IMR-90 (cell line): ENCODE data around the gene SH3RF2. TPM values are rescaled to one million over a fixed set of nuclear protein-coding genes. Genes with fewer than 3 reads are reported as not detected.

ENCODE experiments used
- ATAC-seq: fragments of 200-7000 bp; cut with Tn5 transposase; 2 replicates; pipeline ENCODE4 v1.9.1; 2020; ENCODE audit warnings: low read depth, mild to moderate bottlenecking, moderate library complexity
- BruUV-seq: library from RNA; stranded (reverse); fragments of 400-500 nt; replicated peaks from 2 replicates; lab custom pipeline; 2021; lab: Mats Ljungman, UMichigan
- CTCF ChIA-PET: fragments of 300-600 bp; formaldehyde crosslinking; extraction: SDS; loops from one replicate; lab custom pipeline; 2021; ENCODE audit warnings: antibody characterized with exemption; lab: Yijun Ruan, JAX
- POLR2A ChIA-PET: fragments of 300-600 bp; sonication (Branson Sonifier 250); formaldehyde crosslinking; loops from one replicate; lab custom pipeline; 2022; ENCODE audit warnings: antibody characterized with exemption; ENCODE audit not compliant: unreplicated experiment; lab: Charles Lee
- DNase-seq: peaks from one replicate; pipeline ENCODE4 v3.0.0; 2013
- H2AFZ ChIP-seq: replicated peaks from 2 replicates; pipeline ENCODE3; 2013; ENCODE audit warnings: low read length, mild to moderate bottlenecking; ENCODE audit not compliant: poor library complexity
- H2AK5ac ChIP-seq: 2 replicates; pipeline ENCODE4 v1.6.1; 2013; ENCODE audit warnings: low read depth, low read length, inconsistent platforms
- H2AK9ac ChIP-seq: replicated peaks from 2 replicates; pipeline ENCODE3; 2013; ENCODE audit warnings: mild to moderate bottlenecking, low read depth, low read length, moderate library complexity; ENCODE audit not compliant: poor library complexity
- H2BK120ac ChIP-seq: 2 replicates; pipeline ENCODE4 v1.6.1; 2013; ENCODE audit warnings: low read depth, low read length, inconsistent platforms
- H2BK15ac ChIP-seq: 3 replicates; pipeline ENCODE4 v1.6.1; 2013; ENCODE audit warnings: low read depth, low read length, inconsistent platforms
- H2BK20ac ChIP-seq: 2 replicates; pipeline ENCODE4 v1.6.1; 2013; ENCODE audit warnings: low read depth, mild to moderate bottlenecking, inconsistent platforms, low read length, moderate library complexity
- H2BK5ac ChIP-seq: 2 replicates; pipeline ENCODE4 v1.6.1; 2013; ENCODE audit warnings: mild to moderate bottlenecking, low read depth, low read length, inconsistent platforms; ENCODE audit not compliant: poor library complexity, severe bottlenecking
- H3K14ac ChIP-seq: replicated peaks from 2 replicates; pipeline ENCODE4 v1.6.1; 2013; ENCODE audit warnings: low read depth, low read length, inconsistent platforms
- H3K18ac ChIP-seq: 2 replicates; pipeline ENCODE4 v1.6.1; 2013; ENCODE audit warnings: low read depth, low read length, control low read depth
- H3K23ac ChIP-seq: 2 replicates; pipeline ENCODE4 v1.6.1; 2013; ENCODE audit warnings: low read depth, low read length, inconsistent platforms
- H3K27ac ChIP-seq: 2 replicates; pipeline ENCODE4 v1.5.1; 2013; ENCODE audit warnings: mild to moderate bottlenecking, control low read depth, low read length; ENCODE audit not compliant: insufficient read depth
- H3K27me3 ChIP-seq: 2 replicates; pipeline ENCODE4 v1.6.1; 2013; ENCODE audit warnings: low read length; ENCODE audit not compliant: control insufficient read depth, insufficient read depth
- H3K36me3 ChIP-seq: 2 replicates; pipeline ENCODE4 v1.6.1; 2013; ENCODE audit warnings: low read length, mixed read lengths; ENCODE audit not compliant: control insufficient read depth, insufficient read depth
- H3K4ac ChIP-seq: 2 replicates; pipeline ENCODE4 v1.6.1; 2013; ENCODE audit warnings: low read depth, low read length, inconsistent platforms
- H3K4me1 ChIP-seq: 2 replicates; pipeline ENCODE4 v1.6.1; 2013; ENCODE audit warnings: low read length, mixed read lengths; ENCODE audit not compliant: control insufficient read depth, insufficient read depth
- H3K4me2 ChIP-seq: 2 replicates; pipeline ENCODE4 v1.6.1; 2013; ENCODE audit warnings: low read depth, mild to moderate bottlenecking, control low read depth, low read length, moderate library complexity
- H3K4me3 ChIP-seq: 2 replicates; pipeline ENCODE4 v1.5.1; 2013; ENCODE audit warnings: low read depth, mild to moderate bottlenecking, control low read depth, low read length, moderate library complexity; ENCODE audit not compliant: insufficient read depth
- H3K56ac ChIP-seq: 2 replicates; pipeline ENCODE4 v1.6.1; 2013; ENCODE audit warnings: low read length, inconsistent platforms; ENCODE audit not compliant: insufficient read depth; ENCODE audit errors: extremely low read depth
- H3K79me1 ChIP-seq, 2 experiments: 2 replicates each; pipeline ENCODE4 v1.6.1; 2013; ENCODE audit warnings: low read length in 2 of 2, inconsistent platforms in 1 of 2, low read depth in 1 of 2
- H3K9ac ChIP-seq: 2 replicates; pipeline ENCODE4 v1.6.1; 2013; ENCODE audit warnings: low read depth, low read length, control low read depth
- H3K9me1 ChIP-seq: 2 replicates; pipeline ENCODE4 v1.6.1; 2013; ENCODE audit warnings: low read length, inconsistent platforms; ENCODE audit not compliant: insufficient read depth
- H3K9me3 ChIP-seq: 2 replicates; pipeline ENCODE4 v1.6.1; 2013; ENCODE audit warnings: low read length; ENCODE audit not compliant: control insufficient read depth, insufficient read depth
- H4K20me1 ChIP-seq: 2 replicates; pipeline ENCODE4 v1.6.1; 2013; ENCODE audit warnings: low read length, inconsistent platforms; ENCODE audit not compliant: insufficient read depth
- H4K5ac ChIP-seq: 2 replicates; pipeline ENCODE4 v1.6.1; 2013; ENCODE audit warnings: mild to moderate bottlenecking, low read depth, low read length, control low read depth
- H4K8ac ChIP-seq, 2 experiments: 2 replicates each; pipeline ENCODE4 v1.6.1; 2013; ENCODE audit warnings: low read depth in 2 of 2, low read length in 2 of 2, control low read depth in 1 of 2, inconsistent platforms in 1 of 2
- H4K91ac ChIP-seq: 2 replicates; pipeline ENCODE4 v1.6.1; 2013; ENCODE audit warnings: low read depth, low read length, inconsistent platforms; ENCODE audit not compliant: insufficient read depth
- BHLHE40 ChIP-seq: fragments of 150-350 bp; IDR thresholded peaks from 2 replicates; pipeline ENCODE4 v1.6.1; 2016; ENCODE audit warnings: mild to moderate bottlenecking, low read depth, low read length
- CEBPB ChIP-seq: IDR thresholded peaks from 2 replicates; pipeline ENCODE4 v1.6.1; 2012; ENCODE audit warnings: low read depth, low read length, improper control_type of control experiment
- CHD1 ChIP-seq: IDR thresholded peaks from 2 replicates; pipeline ENCODE4 v1.6.1; 2012; ENCODE audit warnings: low read depth, low read length, improper control_type of control experiment
- CTCF ChIP-seq: conservative IDR thresholded peaks from 2 replicates; pipeline ENCODE4 v1.5.1; 2012; ENCODE audit warnings: mild to moderate bottlenecking, low read depth, low read length, improper control_type of control experiment
- FOS ChIP-seq: fragments of 150-350 bp; IDR thresholded peaks from 2 replicates; pipeline ENCODE4 v1.6.1; 2016; ENCODE audit warnings: low read depth, low read length
- MAFK ChIP-seq: IDR thresholded peaks from 2 replicates; pipeline ENCODE4 v1.6.1; 2012; ENCODE audit warnings: low read depth, low read length, improper control_type of control experiment
- MAZ ChIP-seq: IDR thresholded peaks from 2 replicates; pipeline ENCODE4 v1.6.1; 2012; ENCODE audit warnings: low read depth, mild to moderate bottlenecking, low read length, improper control_type of control experiment, moderate library complexity, borderline replicate concordance
- MXI1 ChIP-seq: IDR thresholded peaks from 2 replicates; pipeline ENCODE4 v1.6.1; 2012; ENCODE audit warnings: low read depth, mild to moderate bottlenecking, low read length, moderate library complexity, borderline replicate concordance
- NFE2L2 ChIP-seq: fragments of 150-350 bp; IDR thresholded peaks from 2 replicates; pipeline ENCODE4 v1.6.1; 2016; ENCODE audit warnings: low read depth, mild to moderate bottlenecking, low read length
- POLR2A ChIP-seq: IDR thresholded peaks from 2 replicates; pipeline ENCODE4 v1.6.1; 2012; ENCODE audit warnings: mild to moderate bottlenecking, low read depth, low read length
- RAD21 ChIP-seq: IDR thresholded peaks from 2 replicates; pipeline ENCODE4 v1.6.1; 2012; ENCODE audit warnings: low read length, improper control_type of control experiment
- RFX5 ChIP-seq: IDR thresholded peaks from 2 replicates; pipeline ENCODE4 v1.8.0; 2012; ENCODE audit warnings: low read depth, mild to moderate bottlenecking, low read length, moderate library complexity
- WGBS, 2 experiments: methylation state at CpG; one replicate each; pipeline versions ENCODE4 v1.1.5 to v1.1.7; 2013; ENCODE audit warnings: missing lambda C conversion rate in 2 of 2; ENCODE audit not compliant: insufficient read length in 1 of 2; ENCODE audit errors: extremely low coverage in 2 of 2; 5-methylcytosine and 5-hydroxymethylcytosine counted together
- dilution Hi-C: fragments of 300-500 bp; cut with HindIII; formaldehyde crosslinking; loops from one replicate; pipeline ENCODE4 v1.14.3; 2018; ENCODE audit warnings: low sequenced_read_pairs; ENCODE audit not compliant: unreplicated experiment
- in situ Hi-C: fragments of 300-500 bp; cut with MboI; formaldehyde crosslinking; loops from 3 replicates; pipeline ENCODE4 v1.14.3; 2019; ENCODE audit warnings: low sequenced_read_pairs, inconsistent platforms, mixed read lengths
- intact Hi-C: fragments of 100-400 bp; cut with micrococcal nuclease; formaldehyde crosslinking; loops from 2 replicates; pipeline ENCODE4 v1.10.0; 2022
- polyA plus RNA-seq, 3 experiments: library from polyadenylated mRNA; depleted of rRNA; stranded (reverse); fragments of >200 nt; gene quantifications; 2 replicates each; pipeline ENCODE4 v1.2.3, GENCODE V29; 2012; ENCODE audit warnings: low replicate concordance in 1 of 3
- total RNA-seq: library from RNA; depleted of rRNA; stranded (reverse); fragments of >200 nt; gene quantifications from 2 replicates; pipeline ENCODE4 v1.2.3, GENCODE V29; 2012

Gene SH3RF2
- total and polyA plus RNA-seq, 2 of the 4 experiments (the other 2 are of a cell fraction): 1.3 to 1.7 TPM

- dilution Hi-C loops: no loop called here
- POLR2A ChIA-PET: no interaction called here
These were observed 13.1 kb downstream of the SH3RF2 start for GRCh38 chr5:145949474-145949873.

More at GRCh38 chr5:145949474-145949873, 13.1 kb downstream of the SH3RF2 start:
- Histone ChIP-seq H3K36me3 (no peaks in the 10 kb centered on the region), H3K23ac (no peak overlapping the region), H3K4me2 (no peak overlapping the region), H2BK15ac (no peak overlapping the region; the same call in 2 of the 3 replicates), H3K18ac (no peak overlapping the region), H2BK5ac (no peak overlapping the region), H3K9me1 (peaks cover 10% of the 10 kb centered on the region), H4K20me1 (no peaks in the 10 kb centered on the region), H2BK120ac (no peak overlapping the region), H2AK9ac (no peak overlapping the region), H3K4ac (no peak overlapping the region), H2AK5ac (no peak overlapping the region), H3K9me3 (no peaks in the 10 kb centered on the region), H4K91ac (no peak overlapping the region), H3K27me3 (peaks cover 14% of the 10 kb centered on the region), H3K56ac (no peak overlapping the region), H3K9ac (no peak overlapping the region), H3K4me1 (peaks cover 3% of the 10 kb centered on the region; the same call in 1 of the 2 replicates), H4K8ac (no peak overlapping the region), H2BK20ac (no peak overlapping the region), H3K79me1 (no peaks in the 10 kb centered on the region), H3K14ac (no peak overlapping the region), H3K4me3 (no peak overlapping the region), H4K5ac (no peak overlapping the region), H2AFZ (no peak overlapping the region), H3K27ac (no peak overlapping the region)
- ATAC-seq (no peak), DNase-seq (no peak)
- intact Hi-C loops (no loop called here), in situ Hi-C loops (no loop called here)
- CTCF ChIA-PET: no interaction called here
- TF ChIP-seq CTCF: no peak
- no peak for TF ChIP-seq MAZ
- no peak for TF ChIP-seq BHLHE40
- no peak for TF ChIP-seq MAFK
- no peak for TF ChIP-seq POLR2A
- no peak for TF ChIP-seq FOS
- no peak for TF ChIP-seq NFE2L2
- no peak for TF ChIP-seq RFX5
- no peak for TF ChIP-seq CHD1
- no peak for TF ChIP-seq RAD21
- no peak for TF ChIP-seq CEBPB
- TF ChIP-seq MXI1: no peak
- BruUV-seq: no TSS peak
- WGBS, 2 experiments: no CpG with 5 or more reads among the region's 2 CpGs
